HEK293T (cell line): ENCODE results near the gene MGA.

Source experiments
- CTCF ChIA-PET: fragments of 350-600 bp; formaldehyde crosslinking; extraction: SDS; loops from one replicate; lab custom pipeline; 2021; ENCODE audit warnings: antibody characterized with exemption, inconsistent platforms; lab: Yijun Ruan, JAX
- POLR2A ChIA-PET: fragments of 350-600 bp; formaldehyde crosslinking; extraction: SDS; loops from one replicate; lab custom pipeline; 2020; ENCODE audit warnings: antibody characterized with exemption, inconsistent platforms; lab: Yijun Ruan, JAX
- DNase-seq: peaks from one replicate; pipeline ENCODE4 v3.0.0; 2012; ENCODE audit warnings: mixed read lengths; ENCODE audit errors: extremely low spot score
- ARNT ChIP-seq: fragments of 450-650 bp; IDR thresholded peaks from 2 replicates; pipeline ENCODE4 v1.6.1; 2017; ENCODE audit warnings: mild to moderate bottlenecking
- BHLHE40 ChIP-seq: fragments of 450-650 bp; IDR thresholded peaks from 2 replicates; pipeline ENCODE4 v1.6.1; 2016; ENCODE audit warnings: mild to moderate bottlenecking, moderate library complexity, borderline replicate concordance
- CTBP1 ChIP-seq: fragments of 450-650 bp; IDR thresholded peaks from 2 replicates; pipeline ENCODE4 v1.6.1; 2016; ENCODE audit warnings: borderline replicate concordance
- ELF4 ChIP-seq: fragments of 450-650 bp; IDR thresholded peaks from 2 replicates; pipeline ENCODE4 v1.6.1; 2017; ENCODE audit warnings: antibody characterized with exemption
- FOXA1 ChIP-seq: fragments of 450-650 bp; IDR thresholded peaks from 2 replicates; pipeline ENCODE4 v1.6.1; 2016; ENCODE audit warnings: mild to moderate bottlenecking
- FOXK2 ChIP-seq: fragments of 450-650 bp; IDR thresholded peaks from 2 replicates; pipeline ENCODE4 v1.6.1; 2016; ENCODE audit warnings: mild to moderate bottlenecking
- FOXM1 ChIP-seq: fragments of 450-650 bp; IDR thresholded peaks from 2 replicates; pipeline ENCODE4 v1.6.1; 2017; ENCODE audit warnings: mild to moderate bottlenecking, borderline replicate concordance
- HDGF ChIP-seq: fragments of 450-650 bp; IDR thresholded peaks from 2 replicates; pipeline ENCODE4 v1.6.1; 2017; ENCODE audit warnings: antibody characterized with exemption, borderline replicate concordance
- L3MBTL2 ChIP-seq: fragments of 450-650 bp; conservative IDR thresholded peaks from 2 replicates; pipeline ENCODE4 v1.6.1; 2016; ENCODE audit warnings: mild to moderate bottlenecking
- LEF1 ChIP-seq: fragments of 450-650 bp; IDR thresholded peaks from 2 replicates; pipeline ENCODE4 v1.6.1; 2017; ENCODE audit warnings: mild to moderate bottlenecking, borderline replicate concordance
- NFRKB ChIP-seq: fragments of 450-650 bp; IDR thresholded peaks from 2 replicates; pipeline ENCODE4 v1.6.1; 2016; ENCODE audit warnings: mild to moderate bottlenecking, moderate library complexity
- SP1 ChIP-seq: fragments of 450-650 bp; IDR thresholded peaks from 2 replicates; pipeline ENCODE4 v1.6.1; 2017
- SUZ12 ChIP-seq: fragments of 450-650 bp; IDR thresholded peaks from 2 replicates; pipeline ENCODE4 v1.6.1; 2016; ENCODE audit warnings: mild to moderate bottlenecking
- TARDBP ChIP-seq: fragments of 450-650 bp; IDR thresholded peaks from 2 replicates; pipeline ENCODE4 v1.6.1; 2016
- ZNF384 ChIP-seq: fragments of 450-650 bp; IDR thresholded peaks from 2 replicates; pipeline ENCODE4 v1.6.1; 2016
- TF ChIP-seq, protein P1 (sequence below): fragments of 450-650 bp; IDR thresholded peaks from 2 replicates; pipeline ENCODE4 v1.6.1; 2016

Gene MGA

DNA sequence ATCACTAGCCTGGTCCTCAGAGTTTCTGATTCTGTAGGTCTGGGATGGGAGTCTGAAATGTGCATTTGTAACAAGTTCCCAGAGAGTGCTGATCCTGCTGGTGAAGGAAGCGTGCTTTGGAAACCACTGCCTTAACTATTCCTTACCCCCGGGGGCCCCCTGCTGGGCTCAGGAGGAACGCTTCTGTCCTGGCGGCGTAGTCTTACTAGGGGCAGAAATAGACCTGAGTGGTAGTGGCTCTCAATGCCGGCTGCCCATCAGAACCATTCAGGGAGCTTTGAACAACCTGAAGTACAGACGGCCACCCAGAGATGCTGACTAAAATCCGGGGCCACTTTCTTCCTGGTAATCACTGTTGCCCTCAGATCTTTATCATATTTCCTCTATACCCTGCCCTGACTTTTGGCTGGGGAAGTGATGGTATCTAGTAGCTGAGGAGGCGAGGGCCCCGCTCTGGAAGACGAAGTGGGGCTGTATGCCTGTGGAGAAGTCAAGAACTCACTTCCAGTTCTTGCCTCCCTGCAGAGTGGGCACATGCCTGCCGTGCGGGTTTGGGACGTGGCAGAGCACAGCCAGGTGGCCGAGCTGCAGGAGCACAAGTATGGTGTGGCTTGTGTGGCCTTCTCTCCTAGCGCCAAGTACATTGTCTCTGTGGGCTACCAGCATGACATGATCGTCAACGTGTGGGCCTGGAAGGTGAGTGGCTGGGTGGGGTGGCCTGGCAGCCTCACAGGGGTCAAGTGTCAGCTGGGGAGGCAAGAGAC, 151.4 kb downstream of the MGA start:
- CTCF ChIA-PET = interaction anchor here (0.6 to 4.0 kb wide), 7 partner anchors 23 to 410 kb away, joined by 3 to 51 read pairs (median 4); partner anchors contain the start of gene MAPKBP1
- TF ChIP-seq TARDBP (no peak), BHLHE40 (no peak)

DNA sequence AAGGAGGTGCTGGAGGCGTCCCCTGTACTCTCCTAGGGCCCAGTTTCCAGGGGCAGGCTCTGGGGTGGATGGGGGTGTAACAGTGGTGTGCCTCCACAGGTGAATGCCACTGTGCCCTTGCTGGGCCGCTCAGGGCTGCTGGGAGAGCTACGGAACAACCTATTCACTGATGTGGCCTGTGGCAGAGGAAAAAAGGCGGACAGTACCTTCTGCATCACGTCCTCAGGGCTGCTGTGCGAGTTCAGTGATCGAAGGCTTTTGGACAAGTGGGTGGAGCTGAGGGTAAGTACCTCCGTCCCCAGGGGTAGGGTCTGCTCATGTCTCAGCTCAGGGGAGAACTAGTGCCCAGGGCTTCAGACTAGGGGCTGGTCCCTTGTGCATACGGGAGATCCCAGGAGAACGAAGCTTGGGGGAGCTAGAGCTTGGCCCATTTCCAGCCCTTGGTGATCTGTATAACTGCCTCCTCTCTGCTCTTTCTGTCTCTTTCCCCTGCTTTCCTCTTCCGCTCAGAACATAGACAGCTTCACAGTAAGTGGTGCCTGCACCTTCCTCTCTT, 152.7 kb downstream of the MGA start:
- no peak for DNase-seq
- TF ChIP-seq ZNF384 = no peak
- TF ChIP-seq ELF4 = no peak
- no peak for TF ChIP-seq FOXK2
- TF ChIP-seq SUZ12 = no peak
- no peak for TF ChIP-seq L3MBTL2
- no peak for TF ChIP-seq CTBP1
- POLR2A ChIA-PET = no interaction called here
- CTCF ChIA-PET = interaction anchor here (4.0 kb wide), 1 partner anchor 39 kb away, joined by 51 read pairs; the partner anchor contains the start of gene MAPKBP1

More for the DNA sequence above, 151.4 kb downstream of the MGA start:
- peak; percentile 74 for DNase-seq
- POLR2A ChIA-PET = interaction anchor here (1.6 kb wide), 1 partner anchor 39 kb away, joined by 5 read pairs; no protein-coding TSS in a partner anchor

DNA sequence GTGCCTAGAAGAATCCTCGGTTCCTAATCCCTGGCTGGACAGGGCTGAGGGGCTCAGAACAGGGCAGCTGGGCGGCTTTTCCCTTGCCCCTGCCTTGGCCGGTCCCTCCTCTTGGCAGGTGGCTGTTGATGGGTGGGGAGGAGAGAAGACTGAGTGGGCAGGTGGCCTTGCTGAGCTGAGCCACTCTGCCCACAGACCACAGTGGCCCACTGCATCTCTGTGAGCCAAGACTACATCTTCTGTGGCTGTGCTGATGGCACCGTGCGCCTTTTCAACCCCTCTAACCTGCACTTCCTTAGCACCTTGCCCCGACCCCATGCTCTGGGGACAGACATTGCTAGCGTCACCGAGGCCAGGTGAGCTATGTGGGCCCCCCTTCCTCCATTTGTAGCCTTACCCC, 153.2 kb downstream of the MGA start:
- DNase-seq = no peak
- CTCF ChIA-PET = interaction anchor here (4.0 kb wide), 1 partner anchor 40 kb away, joined by 51 read pairs; the partner anchor contains the start of gene MAPKBP1
- POLR2A ChIA-PET = no interaction called here
- TF ChIP-seq LEF1 (no peak), FOXK2 (no peak), CTBP1 (no peak), ELF4 (no peak), L3MBTL2 (no peak), ARNT (no peak), TARDBP (no peak), ZNF384 (no peak), SUZ12 (no peak), FOXM1 (no peak), FOXA1 (no peak), SP1 (no peak), NFRKB (no peak), HDGF (no peak)
- TF ChIP-seq, protein P1, sequence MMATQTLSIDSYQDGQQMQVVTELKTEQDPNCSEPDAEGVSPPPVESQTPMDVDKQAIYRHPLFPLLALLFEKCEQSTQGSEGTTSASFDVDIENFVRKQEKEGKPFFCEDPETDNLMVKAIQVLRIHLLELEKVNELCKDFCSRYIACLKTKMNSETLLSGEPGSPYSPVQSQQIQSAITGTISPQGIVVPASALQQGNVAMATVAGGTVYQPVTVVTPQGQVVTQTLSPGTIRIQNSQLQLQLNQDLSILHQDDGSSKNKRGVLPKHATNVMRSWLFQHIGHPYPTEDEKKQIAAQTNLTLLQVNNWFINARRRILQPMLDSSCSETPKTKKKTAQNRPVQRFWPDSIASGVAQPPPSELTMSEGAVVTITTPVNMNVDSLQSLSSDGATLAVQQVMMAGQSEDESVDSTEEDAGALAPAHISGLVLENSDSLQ = no peak

DNA sequence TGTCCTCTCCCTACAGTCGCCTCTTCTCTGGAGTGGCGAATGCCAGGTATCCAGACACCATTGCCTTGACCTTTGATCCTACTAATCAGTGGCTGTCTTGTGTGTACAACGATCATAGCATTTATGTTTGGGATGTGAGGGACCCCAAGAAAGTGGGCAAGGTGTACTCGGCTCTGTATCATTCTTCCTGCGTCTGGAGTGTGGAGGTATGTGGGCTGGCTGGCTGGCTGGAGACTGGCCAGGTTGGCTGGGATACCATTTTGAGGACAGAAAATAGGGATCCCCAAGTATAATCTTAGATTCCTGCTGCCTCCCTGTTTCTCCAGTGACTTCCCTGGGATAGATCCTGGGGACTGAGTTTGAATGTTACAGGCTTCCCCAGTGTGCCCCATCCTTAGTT, 154.3 kb downstream of the MGA start:
- DNase-seq = no peak
- TF ChIP-seq ELF4 (no peak), ZNF384 (no peak), FOXK2 (no peak), CTBP1 (no peak), SP1 (no peak), FOXA1 (no peak), HDGF (no peak), TARDBP (no peak), LEF1 (no peak), SUZ12 (no peak), NFRKB (no peak), FOXM1 (no peak), BHLHE40 (no peak), ARNT (no peak)
- TF ChIP-seq, protein P1 = no peak
- ChIA-PET CTCF (no interaction called here), POLR2A (no interaction called here)

DNA sequence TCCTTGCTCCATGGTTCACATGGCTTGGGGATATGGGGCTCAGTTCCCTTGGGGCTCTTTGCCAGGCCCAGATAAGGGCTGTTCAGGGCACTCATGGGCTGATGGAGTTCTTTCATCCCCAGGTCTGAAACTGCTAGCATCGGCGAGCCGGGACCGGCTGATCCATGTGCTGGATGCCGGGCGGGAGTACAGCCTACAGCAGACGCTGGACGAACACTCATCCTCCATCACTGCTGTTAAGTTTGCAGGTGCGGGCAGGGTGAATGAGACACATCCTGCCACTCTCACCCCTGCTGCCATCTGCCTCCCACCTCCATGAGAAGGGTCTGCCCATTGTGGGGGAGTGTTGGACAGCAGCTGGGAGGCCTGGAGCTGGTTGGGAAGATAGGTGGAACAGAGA, 156.6 kb downstream of the MGA start:
- TF ChIP-seq SP1 (no peak), BHLHE40 (no peak), SUZ12 (no peak), ZNF384 (no peak), HDGF (no peak), TARDBP (no peak), L3MBTL2 (no peak), FOXA1 (no peak), LEF1 (no peak), FOXM1 (no peak), FOXK2 (no peak), CTBP1 (no peak), ELF4 (no peak), NFRKB (no peak)
- TF ChIP-seq, protein P1 = no peak
- no peak for DNase-seq
- CTCF ChIA-PET = no interaction called here
- POLR2A ChIA-PET = interaction anchor here (1.0 kb wide), 1 partner anchor 11 kb away, joined by 3 read pairs; no protein-coding TSS in a partner anchor

DNA sequence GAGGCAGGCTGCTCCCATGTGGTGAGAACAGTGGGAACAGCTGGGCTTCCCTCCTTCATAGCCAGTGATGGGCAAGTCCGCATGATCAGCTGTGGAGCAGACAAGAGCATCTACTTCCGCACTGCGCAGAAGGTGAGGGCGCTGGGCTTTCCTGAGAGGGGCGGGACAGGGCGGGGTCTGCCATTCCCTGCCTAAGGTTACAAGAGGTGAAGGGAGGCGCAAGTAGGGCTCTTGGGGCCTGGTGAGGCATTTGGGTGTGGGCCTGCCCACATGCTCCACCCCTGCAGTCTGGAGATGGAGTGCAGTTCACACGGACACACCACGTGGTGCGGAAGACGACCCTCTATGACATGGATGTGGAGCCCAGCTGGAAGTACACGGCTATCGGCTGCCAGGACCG, 157.1 kb downstream of the MGA start:
- no peak for TF ChIP-seq ZNF384
- no peak for TF ChIP-seq NFRKB
- TF ChIP-seq CTBP1 = no peak
- TF ChIP-seq, protein P1 = no peak
- no peak for TF ChIP-seq FOXM1
- no peak for TF ChIP-seq SUZ12
- TF ChIP-seq ELF4 = no peak
- ChIA-PET CTCF (no interaction called here), POLR2A (interaction anchor here (1.0 kb wide), 1 partner anchor 10 kb away, joined by 3 read pairs; no protein-coding TSS in a partner anchor)
- no peak for DNase-seq
